Ecto neural progenitor cell (in vitro differentiated cells): Measurements from ENCODE around the gene A1BG.
"Not testable (repeated sequence)": the region's sequence is repeated elsewhere in the genome, so short reads cannot be mapped to it uniquely, and the experiment has no call there.

Experiments used
- DNase-seq: peaks from one replicate; pipeline ENCODE4 v3.0.0-alpha.2; 2018; ENCODE audit warnings: low spot score

The A1BG gene

GRCh38 chr19:58385891-58386575 is 32.7 kb upstream of the A1BG start:
- DNase-seq: no peak

- no peak for DNase-seq
Observed at GRCh38 chr19:58385313-58385890, 32.1 kb upstream of the A1BG start.

- no peak for DNase-seq
Observed at GRCh38 chr19:58382997-58383603, 29.8 kb upstream of the A1BG start.

- DNase-seq: no peak
Observed at GRCh38 chr19:58381460-58382212, 28.3 kb upstream of the A1BG start.

GRCh38 chr19:58380662-58381459 is 27.6 kb upstream of the A1BG start, which contains the start of gene ZNF837:
Gene ZNF837, minus strand, starts transcription at chr19:58381030. Its CDS starts 11,698 bp downstream, at chr19:58369332.
- DNase-seq: peak; percentile 98

GRCh38 chr19:58380037-58380661 is 26.9 kb upstream of the A1BG start:
- DNase-seq: no peak

- no peak for DNase-seq
Observed at GRCh38 chr19:58379246-58379645, 26.0 kb upstream of the A1BG start.

GRCh38 chr19:58376724-58377123 is 23.4 kb upstream of the A1BG start:
- not testable (repeated sequence) for DNase-seq

GRCh38 chr19:58374200-58374599 is 20.9 kb upstream of the A1BG start:
- no peak for DNase-seq

GRCh38 chr19:58372311-58373133 is 19.2 kb upstream of the A1BG start:
- no peak for DNase-seq

GRCh38 chr19:58368561-58369360 is 15.5 kb upstream of the A1BG start:
- DNase-seq: no peak

GRCh38 chr19:58367698-58368454 is 14.6 kb upstream of the A1BG start:
- DNase-seq: no peak

GRCh38 chr19:58366585-58367430 is 13.5 kb upstream of the A1BG start:
- no peak for DNase-seq

GRCh38 chr19:58364146-58364545 is 10.9 kb upstream of the A1BG start:
- DNase-seq: no peak

- DNase-seq: peak; percentile 98
Observed at GRCh38 chr19:58362272-58362994, 9.1 kb upstream of the A1BG start, which contains the start of gene ZNF497. Gene ZNF497, minus strand, starts transcription at chr19:58362751. Its CDS starts 5,116 bp downstream, at chr19:58357635.

- DNase-seq: peak; percentile 80
Observed at GRCh38 chr19:58361900-58362271, 8.6 kb upstream of the A1BG start.

- no peak for DNase-seq
Observed at GRCh38 chr19:58357481-58358145, 4.3 kb upstream of the A1BG start.
